ENCODE data around the gene UNKL.

UNKL gene

DNA sequence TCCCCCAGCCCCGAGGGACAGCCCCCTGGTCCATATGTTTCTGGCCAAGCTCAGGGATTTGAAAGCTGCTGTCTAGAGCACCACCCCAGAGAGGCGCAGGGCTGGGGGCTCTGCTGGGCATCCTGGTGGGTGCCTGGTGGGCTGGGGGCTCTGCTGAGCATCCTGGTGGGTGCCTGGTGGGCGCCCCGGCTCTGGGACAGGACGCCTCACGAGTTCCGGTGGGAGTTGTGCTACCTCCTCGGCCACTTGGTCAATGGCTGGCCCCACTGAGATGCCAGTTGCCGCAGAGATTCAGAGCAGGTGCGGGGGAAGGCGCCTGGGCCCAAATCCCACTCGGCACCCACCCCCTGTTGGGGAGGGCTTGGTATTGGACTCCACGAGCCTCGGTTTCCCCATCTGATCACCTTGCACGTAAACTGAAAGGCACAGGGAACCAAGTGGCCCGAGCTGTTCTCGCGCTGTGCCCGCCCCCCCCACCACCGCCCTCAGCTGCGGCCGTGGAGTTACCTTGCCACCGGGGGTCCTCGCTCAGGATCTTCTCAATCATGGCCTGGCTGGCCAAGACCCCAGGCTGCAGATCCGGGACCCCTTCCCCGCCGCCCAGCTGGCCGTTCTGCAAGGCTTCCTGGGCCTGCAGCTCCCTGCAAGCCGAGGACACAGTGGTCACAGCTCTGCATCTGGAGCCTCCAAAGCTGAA is 13.3 kb downstream of the UNKL start:
- no peak for DNase-seq (ENCODE audit: low read depth)
- no peak overlapping the region for H3K4me3 ChIP-seq (replicated peaks; ENCODE audit: low read depth, low read length)
- TF ChIP-seq, protein P1, sequence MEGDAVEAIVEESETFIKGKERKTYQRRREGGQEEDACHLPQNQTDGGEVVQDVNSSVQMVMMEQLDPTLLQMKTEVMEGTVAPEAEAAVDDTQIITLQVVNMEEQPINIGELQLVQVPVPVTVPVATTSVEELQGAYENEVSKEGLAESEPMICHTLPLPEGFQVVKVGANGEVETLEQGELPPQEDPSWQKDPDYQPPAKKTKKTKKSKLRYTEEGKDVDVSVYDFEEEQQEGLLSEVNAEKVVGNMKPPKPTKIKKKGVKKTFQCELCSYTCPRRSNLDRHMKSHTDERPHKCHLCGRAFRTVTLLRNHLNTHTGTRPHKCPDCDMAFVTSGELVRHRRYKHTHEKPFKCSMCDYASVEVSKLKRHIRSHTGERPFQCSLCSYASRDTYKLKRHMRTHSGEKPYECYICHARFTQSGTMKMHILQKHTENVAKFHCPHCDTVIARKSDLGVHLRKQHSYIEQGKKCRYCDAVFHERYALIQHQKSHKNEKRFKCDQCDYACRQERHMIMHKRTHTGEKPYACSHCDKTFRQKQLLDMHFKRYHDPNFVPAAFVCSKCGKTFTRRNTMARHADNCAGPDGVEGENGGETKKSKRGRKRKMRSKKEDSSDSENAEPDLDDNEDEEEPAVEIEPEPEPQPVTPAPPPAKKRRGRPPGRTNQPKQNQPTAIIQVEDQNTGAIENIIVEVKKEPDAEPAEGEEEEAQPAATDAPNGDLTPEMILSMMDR (IDR thresholded peaks at IDR 0.05; ENCODE audit: low read length, missing control alignments): no peak

DNA sequence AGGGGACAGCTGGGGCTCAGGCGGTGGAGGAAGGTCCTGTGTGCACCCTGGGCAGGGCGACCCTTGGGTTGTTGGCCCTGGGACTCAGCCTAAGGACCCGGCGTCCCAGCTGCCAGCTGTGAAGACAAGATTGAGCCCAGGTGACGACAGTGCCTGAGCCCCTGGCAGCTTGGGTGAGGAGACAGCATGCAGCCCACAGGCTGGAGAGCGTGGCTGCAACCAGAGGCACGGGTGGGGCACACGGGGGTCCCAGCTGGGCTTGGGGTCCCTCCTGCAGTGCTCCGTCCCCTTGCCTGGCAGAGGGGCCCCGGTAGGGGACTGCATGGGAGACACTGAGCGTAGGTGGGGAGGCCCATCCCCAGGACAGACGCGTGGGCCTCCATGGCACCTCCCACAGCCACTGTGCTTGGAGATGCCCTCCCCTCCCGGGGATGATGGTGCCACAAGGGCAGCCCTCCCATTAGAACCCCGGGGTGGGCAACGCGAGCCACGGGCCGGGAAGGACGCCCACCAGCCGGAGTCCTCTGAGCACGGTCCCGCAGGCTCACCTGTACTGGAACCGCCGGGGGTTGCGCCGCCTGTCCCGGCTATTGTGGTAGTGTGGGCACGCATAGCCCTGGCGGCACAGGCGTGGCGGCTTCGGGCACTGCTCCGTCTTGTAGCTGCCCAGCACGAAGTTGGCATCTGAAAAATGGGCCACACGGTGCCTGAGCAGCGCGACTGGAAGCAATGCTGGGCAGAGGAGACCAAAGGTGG is 15.5 kb downstream of the UNKL start:
- no peak overlapping the region for H3K4me3 ChIP-seq (replicated peaks; ENCODE audit: low read depth, low read length)
- DNase-seq (ENCODE audit: low read depth): no peak
- TF ChIP-seq, protein P1 (IDR thresholded peaks at IDR 0.05; ENCODE audit: low read length, missing control alignments): no peak

DNA sequence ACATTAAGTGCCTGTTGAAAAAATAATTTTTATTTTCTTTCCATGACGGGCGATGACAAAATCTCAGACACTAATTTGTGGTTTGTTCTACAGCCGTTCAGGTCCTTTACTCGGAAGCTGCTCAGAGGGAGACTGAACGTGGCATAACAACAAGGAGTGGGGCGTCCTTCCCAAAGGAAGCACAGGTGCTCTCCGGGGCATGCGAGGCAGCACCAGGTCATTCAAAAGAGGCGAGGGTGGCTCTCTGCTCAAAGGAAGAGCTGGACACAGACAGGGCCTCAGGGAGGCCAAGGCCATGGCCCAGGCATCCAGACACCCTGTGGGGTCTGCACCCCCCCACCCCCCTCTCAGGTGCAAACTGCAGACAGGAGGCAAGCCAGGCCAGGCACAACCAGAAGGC is 16.2 kb downstream of the UNKL start:
- DNase-seq (ENCODE audit: low read depth): no peak

DNA sequence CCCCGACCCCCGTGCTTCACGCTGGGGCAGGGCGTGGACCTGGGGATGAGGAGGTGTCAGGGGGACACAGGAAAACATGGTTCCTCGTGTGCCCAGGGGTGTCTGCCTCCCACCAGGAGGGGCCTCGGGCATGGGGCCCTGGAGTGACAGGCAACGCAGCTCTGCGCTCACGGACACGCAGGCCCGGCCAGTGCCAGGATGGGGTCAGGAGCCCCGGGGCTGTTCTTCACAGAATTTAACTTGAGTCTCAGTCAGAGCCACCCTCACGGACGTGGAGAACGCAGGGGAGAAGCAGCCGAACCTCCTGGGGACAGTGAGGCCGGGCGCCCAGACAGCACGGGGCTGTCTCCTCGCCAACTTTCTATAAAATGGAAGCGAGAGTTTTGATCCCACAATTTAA is 16.7 kb downstream of the UNKL start:
- TF ChIP-seq, protein P1 (IDR thresholded peaks at IDR 0.05; ENCODE audit: low read length, missing control alignments): no peak
- no peak overlapping the region for H3K4me3 ChIP-seq (replicated peaks; ENCODE audit: low read depth, low read length)
- no peak for DNase-seq (ENCODE audit: low read depth)

More for the DNA sequence above, 16.2 kb downstream of the UNKL start:
- TF ChIP-seq, protein P1 (IDR thresholded peaks at IDR 0.05; ENCODE audit: low read length, missing control alignments): no peak
- H3K4me3 ChIP-seq (replicated peaks; ENCODE audit: low read depth, low read length): no peak overlapping the region

DNA sequence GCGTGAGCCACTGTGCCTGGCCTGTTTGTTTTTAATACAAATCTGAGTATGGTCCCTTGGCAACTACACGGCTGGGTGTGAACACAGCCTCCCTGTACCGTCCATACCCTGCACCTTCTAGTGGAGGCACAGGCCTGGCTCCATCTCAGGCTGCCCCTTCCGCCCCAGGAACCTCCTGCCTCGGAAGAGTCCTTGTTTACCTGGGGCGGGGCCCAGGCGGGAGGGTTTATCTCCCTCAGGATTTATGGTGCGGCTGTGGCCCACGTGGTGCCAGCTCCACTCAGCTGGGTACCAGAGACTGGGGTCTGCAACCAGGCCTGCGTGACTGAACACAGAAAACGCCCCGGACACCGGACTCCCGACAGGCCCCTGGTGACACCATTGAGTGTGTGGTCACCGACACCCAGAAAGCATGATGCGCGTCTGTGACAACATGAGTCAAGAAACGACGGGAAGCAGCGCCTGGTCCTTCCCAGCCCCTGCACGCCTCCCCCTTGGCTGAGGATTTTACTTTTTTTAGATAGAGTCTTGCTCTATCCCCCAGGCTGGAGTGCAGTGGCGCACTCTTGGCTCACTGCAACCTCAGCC is 19.0 kb downstream of the UNKL start:
- TF ChIP-seq, protein P1 (IDR thresholded peaks at IDR 0.05; ENCODE audit: low read length, missing control alignments): no peak
- no peak for DNase-seq (ENCODE audit: low read depth)
- H3K4me3 ChIP-seq (replicated peaks; ENCODE audit: low read depth, low read length): no peak overlapping the region

DNA sequence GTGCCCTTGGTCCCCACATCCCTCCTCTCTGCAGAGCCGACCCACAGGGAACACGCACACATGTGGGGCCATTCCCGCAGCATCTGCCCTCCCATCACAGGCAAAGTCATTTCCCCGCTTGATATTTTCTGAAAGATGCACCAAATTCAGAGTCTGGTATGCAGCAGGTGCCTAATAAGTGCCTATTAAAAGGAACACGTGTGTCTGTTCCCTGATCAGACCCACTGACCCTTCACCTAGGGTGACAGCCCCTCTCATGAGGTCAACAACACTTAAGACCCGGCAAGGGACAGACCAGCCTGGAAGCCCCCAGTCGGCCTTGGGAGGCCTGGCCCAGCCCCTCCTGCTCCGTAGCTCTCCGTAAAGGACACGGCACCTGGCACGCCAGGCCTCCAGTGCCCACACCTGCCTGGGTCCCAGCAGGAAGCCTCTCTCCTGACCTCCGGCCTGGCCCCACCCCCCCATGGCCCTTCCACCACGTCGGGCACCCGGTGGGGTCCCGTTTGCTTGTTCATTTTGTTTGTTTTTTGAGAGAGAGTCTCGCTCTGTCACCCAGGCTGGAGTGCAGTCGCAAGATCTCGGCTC is 20.0 kb downstream of the UNKL start:
- H3K4me3 ChIP-seq (replicated peaks; ENCODE audit: low read depth, low read length): no peak overlapping the region
- no peak for DNase-seq (ENCODE audit: low read depth)
- TF ChIP-seq, protein P1 (IDR thresholded peaks at IDR 0.05; ENCODE audit: low read length, missing control alignments): no peak
